Activated T-helper 1 cell treated with anti-CD3 and anti-CD28 coated beads, Interleukin-12 subunit alpha, Interleukin-12 subunit beta, Interleukin-2, Interleukin-4 antibody, amounts not matched to agents 30 ng/mL and 10 ng/mL and 1 ng/mL, durations not matched to agents 14 hours and 24 hours and 36 hours (primary cell): Measurements from ENCODE around the gene DNAAF5. TPM values are rescaled to one million over a fixed set of nuclear protein-coding genes. Genes with fewer than 3 reads are reported as not detected.

Experiments used
- DNase-seq: peaks from one replicate; pipeline ENCODE4 v3.0.0; 2021; ENCODE audit warnings: low spot score
- H3K27ac Mint-ChIP-seq: one replicate; pipeline ENCODE4 v1.8.0; 2021; ENCODE audit warnings: mild to moderate bottlenecking, mixed read lengths
- H3K27me3 Mint-ChIP-seq: one replicate; pipeline ENCODE4 v1.8.0; 2022; ENCODE audit warnings: mild to moderate bottlenecking, moderate library complexity, mixed read lengths; ENCODE audit not compliant: insufficient read depth
- H3K36me3 Mint-ChIP-seq: one replicate; pipeline ENCODE4 v1.8.0; 2021; ENCODE audit warnings: low read depth, mixed read lengths
- H3K4me1 Mint-ChIP-seq: one replicate; pipeline ENCODE4 v1.8.0; 2021; ENCODE audit warnings: low read depth, mixed read lengths
- H3K4me3 Mint-ChIP-seq: one replicate; pipeline ENCODE4 v1.8.0; 2021; ENCODE audit warnings: mild to moderate bottlenecking, moderate library complexity, mixed read lengths
- H3K9me3 Mint-ChIP-seq: one replicate; pipeline ENCODE4 v1.8.0; 2021; ENCODE audit warnings: mixed read lengths
- intact Hi-C: fragments of 100-400 bp; cut with micrococcal nuclease; formaldehyde crosslinking; loops from one replicate; pipeline ENCODE4 v1.15.1; 2024
- total RNA-seq: library from RNA; stranded (reverse); gene quantifications from 2 replicates; pipeline ENCODE4 v1.2.3, GENCODE V29; 2022

The DNAAF5 gene
- total RNA-seq, 1 donor from 2014 or later, result 42.7 TPM

DNA sequence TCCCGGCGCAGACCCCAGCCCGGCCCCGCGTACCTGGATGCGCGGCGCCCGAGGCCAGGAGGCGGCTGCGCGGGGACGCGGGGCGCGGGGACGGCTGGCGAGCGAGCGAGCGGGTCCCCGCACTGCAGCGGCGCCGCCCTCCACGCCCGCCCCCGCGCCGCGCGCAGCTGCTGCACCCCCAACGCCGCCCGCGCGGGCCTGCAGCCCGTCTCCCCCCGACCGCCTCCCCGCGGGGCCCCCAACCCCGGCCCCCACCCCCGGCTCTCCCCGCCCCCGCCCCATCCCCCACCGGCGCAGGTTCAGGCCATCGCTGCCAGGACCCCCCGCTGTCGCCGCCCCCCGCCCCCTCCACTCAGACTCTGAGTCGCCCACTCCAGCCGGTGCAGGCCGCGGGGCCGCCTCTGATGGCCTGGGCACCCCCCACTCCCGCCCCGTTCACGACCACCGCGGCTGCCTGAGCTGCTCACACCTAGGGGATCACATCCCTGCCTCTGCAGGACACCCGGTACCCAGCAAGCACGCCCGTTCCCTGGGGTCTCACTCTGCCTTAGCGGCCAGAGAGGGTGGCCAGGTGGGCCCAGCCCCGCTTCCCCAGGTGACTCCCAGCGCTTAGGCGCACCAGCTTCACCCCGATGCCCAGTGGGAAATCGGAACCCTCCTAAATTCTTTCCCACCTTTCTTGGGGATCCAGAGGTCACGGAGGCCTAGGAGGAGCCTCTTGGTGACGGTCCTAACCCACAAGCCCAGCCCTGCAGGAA lies 13.9 kb upstream of the DNAAF5 start:
- intact Hi-C loops, result no loop called here
- H3K36me3 Mint-ChIP-seq, result peaks cover 12% of the 10 kb centered on the region
- H3K27me3 Mint-ChIP-seq, result peaks cover 4% of the 10 kb centered on the region
- no peak for DNase-seq
- no peak overlapping the region for H3K4me3 Mint-ChIP-seq
- H3K9me3 Mint-ChIP-seq, result no peaks in the 10 kb centered on the region
- no peak overlapping the region for H3K27ac Mint-ChIP-seq
- H3K4me1 Mint-ChIP-seq, result peaks cover 8% of the 10 kb centered on the region

DNA sequence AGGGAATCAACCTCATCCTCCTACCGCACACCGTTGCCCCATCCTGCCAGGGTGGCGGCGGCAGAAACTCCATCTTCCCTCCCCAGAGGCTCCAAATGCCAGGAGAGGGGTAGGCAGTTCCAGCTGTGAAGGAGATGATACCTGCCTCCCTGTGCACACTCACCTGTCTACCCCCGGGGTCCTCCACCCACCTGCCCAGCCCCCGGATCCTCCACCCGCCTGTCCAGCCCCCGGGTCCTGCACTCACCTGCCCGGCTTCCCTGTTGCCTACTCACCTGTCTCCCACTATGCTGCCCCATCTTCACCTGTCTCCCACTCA lies 13.4 kb upstream of the DNAAF5 start:
- peaks cover 8% of the 10 kb centered on the region for H3K4me1 Mint-ChIP-seq
- peak overlapping the region; percentile 60 for H3K4me3 Mint-ChIP-seq
- no peak overlapping the region for H3K27ac Mint-ChIP-seq
- intact Hi-C loops, result no loop called here
- peaks cover 12% of the 10 kb centered on the region for H3K36me3 Mint-ChIP-seq
- no peaks in the 10 kb centered on the region for H3K9me3 Mint-ChIP-seq
- H3K27me3 Mint-ChIP-seq, result peaks cover 4% of the 10 kb centered on the region
- no peak for DNase-seq

DNA sequence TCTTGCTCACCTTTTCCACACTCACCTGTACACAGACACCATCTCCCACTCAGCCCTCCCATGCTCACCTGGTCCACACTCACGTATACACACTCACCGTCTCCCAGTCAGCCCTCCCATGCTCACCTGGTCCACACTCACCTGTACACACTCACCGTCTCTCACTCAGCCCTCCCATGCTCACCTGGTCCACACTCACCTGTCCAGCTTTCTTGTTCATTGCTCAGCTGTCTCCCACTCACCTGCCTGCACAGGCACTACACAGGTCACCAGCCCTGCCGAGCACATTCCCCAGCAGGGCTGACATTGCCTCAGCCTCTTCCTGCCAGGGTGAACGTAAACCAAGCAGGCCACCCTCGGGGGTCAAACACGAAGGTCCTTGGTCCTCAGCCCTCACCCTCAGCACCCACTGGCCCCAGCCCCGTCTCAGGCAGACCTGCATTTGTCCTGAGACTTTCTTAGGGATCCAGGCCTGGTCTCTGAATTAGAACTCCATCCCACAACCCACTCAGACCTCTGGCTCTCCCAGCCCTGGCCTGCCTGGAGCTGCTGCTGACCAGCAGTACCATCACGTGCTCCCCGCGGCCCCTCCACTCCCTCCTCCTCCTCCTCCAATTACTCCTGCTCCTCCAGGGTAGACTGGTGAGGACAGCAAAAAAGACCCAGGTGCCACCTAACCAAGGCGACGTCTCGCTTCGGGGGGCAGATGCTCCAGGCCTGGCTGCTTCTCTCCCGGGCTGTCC lies 12.8 kb upstream of the DNAAF5 start:
- intact Hi-C loops, result no loop called here
- H3K27ac Mint-ChIP-seq, result no peak overlapping the region

DNA sequence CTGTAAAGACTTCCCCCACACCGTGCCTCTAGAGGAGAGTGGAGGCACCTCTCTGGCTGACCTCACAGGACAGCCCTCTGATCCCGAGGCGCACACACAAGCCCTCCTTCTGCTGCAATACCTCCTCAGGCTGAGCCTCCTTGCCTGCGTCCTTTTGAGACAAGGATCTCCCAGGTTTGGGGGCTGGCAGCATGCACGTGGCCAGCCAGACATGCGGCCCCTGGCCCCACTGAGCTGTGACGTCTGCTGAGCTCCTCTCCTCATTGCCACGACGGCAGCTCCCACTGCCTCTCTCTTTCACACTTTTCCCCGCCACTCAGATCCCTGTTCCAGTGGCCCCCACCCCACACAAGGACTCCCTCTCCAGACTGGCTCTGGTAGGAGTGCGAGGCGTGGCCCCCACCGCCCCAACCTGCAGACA lies 12.2 kb upstream of the DNAAF5 start:
- Mint-ChIP-seq H3K27ac (no peak overlapping the region), H3K4me1 (peaks cover 8% of the 10 kb centered on the region), H3K9me3 (no peaks in the 10 kb centered on the region), H3K36me3 (peaks cover 12% of the 10 kb centered on the region), H3K4me3 (peak overlapping the region; percentile 60), H3K27me3 (peaks cover 4% of the 10 kb centered on the region)
- intact Hi-C loops, result no loop called here
- DNase-seq, result no peak

More for the DNA sequence above, 12.8 kb upstream of the DNAAF5 start:
- peak overlapping the region; percentile 60 for H3K4me3 Mint-ChIP-seq
- peaks cover 8% of the 10 kb centered on the region for H3K4me1 Mint-ChIP-seq
- peaks cover 4% of the 10 kb centered on the region for H3K27me3 Mint-ChIP-seq
- DNase-seq, result no peak
- H3K36me3 Mint-ChIP-seq, result peaks cover 12% of the 10 kb centered on the region
- no peaks in the 10 kb centered on the region for H3K9me3 Mint-ChIP-seq

GRCh38 chr7:716222-716621 lies 10.3 kb upstream of the DNAAF5 start:
- DNase-seq, result no peak
- intact Hi-C loops, result no loop called here
- peaks cover 18% of the 10 kb centered on the region for H3K36me3 Mint-ChIP-seq

DNA sequence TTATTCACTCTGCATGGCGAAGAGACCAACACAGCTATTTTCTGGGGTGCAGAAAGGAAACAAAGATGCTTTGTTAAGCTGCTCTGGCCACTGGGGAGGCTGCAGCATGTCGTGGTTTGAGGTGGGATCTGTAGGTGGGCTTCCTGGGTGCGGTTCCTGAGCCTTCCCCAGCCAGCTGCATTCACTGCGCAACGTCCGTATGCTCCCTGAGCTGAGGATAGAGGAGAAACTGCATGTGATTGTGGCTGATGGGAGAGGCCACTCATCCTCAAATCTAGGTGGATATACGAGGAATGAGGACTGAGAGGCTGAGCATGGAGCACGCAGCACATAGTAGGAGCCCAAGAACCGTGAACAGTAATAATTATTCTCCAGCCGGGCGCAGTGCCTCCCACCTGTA lies 9.9 kb upstream of the DNAAF5 start:
- H3K36me3 Mint-ChIP-seq, result peaks cover 19% of the 10 kb centered on the region
- H3K27ac Mint-ChIP-seq, result no peak overlapping the region
- intact Hi-C loops, result no loop called here
- no peak for DNase-seq
- H3K4me3 Mint-ChIP-seq, result no peak overlapping the region
- H3K27me3 Mint-ChIP-seq, result peaks cover 4% of the 10 kb centered on the region
- H3K9me3 Mint-ChIP-seq, result peaks cover 15% of the 10 kb centered on the region
- H3K4me1 Mint-ChIP-seq, result peaks cover 8% of the 10 kb centered on the region

More at GRCh38 chr7:716222-716621, 10.3 kb upstream of the DNAAF5 start:
- Mint-ChIP-seq H3K9me3 (peaks cover 13% of the 10 kb centered on the region), H3K4me1 (peaks cover 8% of the 10 kb centered on the region), H3K27me3 (peaks cover 4% of the 10 kb centered on the region), H3K27ac (peak overlapping the region; percentile 35), H3K4me3 (no peak overlapping the region)

GRCh38 chr7:721619-722248 lies 4.8 kb upstream of the DNAAF5 start:
- H3K27me3 Mint-ChIP-seq, result no peaks in the 10 kb centered on the region
- no peak overlapping the region for H3K4me3 Mint-ChIP-seq
- intact Hi-C loops, result no loop called here
- peaks cover 40% of the 10 kb centered on the region for H3K36me3 Mint-ChIP-seq
- no peak overlapping the region for H3K27ac Mint-ChIP-seq
- peaks cover 15% of the 10 kb centered on the region for H3K4me1 Mint-ChIP-seq
- no peak for DNase-seq
- H3K9me3 Mint-ChIP-seq, result peaks cover 27% of the 10 kb centered on the region

GRCh38 chr7:723541-723940 lies 3.0 kb upstream of the DNAAF5 start:
- peaks cover 27% of the 10 kb centered on the region for H3K9me3 Mint-ChIP-seq
- H3K27ac Mint-ChIP-seq, result no peak overlapping the region
- no peak for DNase-seq
- H3K36me3 Mint-ChIP-seq, result peaks cover 40% of the 10 kb centered on the region
- H3K4me3 Mint-ChIP-seq, result no peak overlapping the region
- H3K27me3 Mint-ChIP-seq, result no peaks in the 10 kb centered on the region
- H3K4me1 Mint-ChIP-seq, result peaks cover 21% of the 10 kb centered on the region
- intact Hi-C loops, result no loop called here

DNA sequence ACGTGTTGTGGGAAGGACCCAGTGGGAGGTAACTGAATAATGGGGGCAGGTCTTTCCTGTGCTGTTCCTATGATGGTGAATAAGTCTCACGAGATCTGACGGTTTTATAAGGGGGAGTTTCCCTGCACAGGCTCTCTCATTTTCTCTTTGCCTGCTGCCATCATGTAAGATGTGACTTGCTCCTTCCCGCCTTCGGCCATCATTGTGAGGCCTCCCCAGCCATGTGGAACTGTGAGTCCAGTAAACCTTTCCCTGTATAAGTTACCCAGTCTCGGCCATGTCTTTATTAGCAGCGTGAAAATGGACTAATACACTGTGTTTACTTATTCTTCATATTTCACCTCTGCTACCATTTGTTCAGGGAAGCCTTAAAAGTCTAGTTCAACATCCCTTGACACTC lies 2.2 kb upstream of the DNAAF5 start:
- peaks cover 40% of the 10 kb centered on the region for H3K36me3 Mint-ChIP-seq
- no peak overlapping the region for H3K27ac Mint-ChIP-seq
- intact Hi-C loops, result no loop called here

DNA sequence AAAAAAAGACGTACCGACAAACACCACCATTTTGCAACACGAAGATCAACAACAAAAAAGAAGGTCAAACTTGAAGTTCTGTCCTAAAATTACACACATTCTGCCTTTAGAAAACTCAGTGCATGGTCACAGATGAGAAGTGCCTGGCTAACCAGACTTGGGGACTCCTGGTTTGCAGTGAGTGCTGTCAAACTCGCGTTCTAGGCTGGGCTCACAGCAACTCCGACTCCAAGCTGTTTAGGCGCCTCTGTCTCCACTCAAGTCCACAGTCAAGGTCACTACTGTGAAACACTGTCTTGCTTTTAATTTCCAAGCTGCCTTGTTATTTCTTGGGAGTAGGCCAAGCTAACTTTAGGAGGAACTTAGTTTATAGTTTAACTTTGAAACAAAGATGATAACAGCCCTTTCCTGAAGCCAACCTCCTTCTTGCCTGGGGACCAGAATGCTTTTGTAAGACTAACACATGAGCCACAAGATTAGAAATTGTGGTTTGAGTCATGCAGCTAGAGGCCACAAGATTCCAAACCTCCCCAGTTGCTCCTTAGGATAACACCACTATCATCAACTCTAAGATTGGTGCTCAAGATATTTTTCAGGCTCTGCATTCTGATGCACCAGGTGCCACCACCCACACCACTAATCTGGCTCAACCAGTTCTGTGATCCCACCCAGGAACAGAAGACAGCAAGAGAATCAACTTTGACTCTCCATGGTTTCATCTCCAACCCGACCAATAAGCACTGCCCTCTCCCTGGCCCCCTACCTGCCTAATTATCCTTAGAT lies 1.1 kb upstream of the DNAAF5 start:
- peak overlapping the region; percentile 81 for H3K27ac Mint-ChIP-seq
- no peaks in the 10 kb centered on the region for H3K27me3 Mint-ChIP-seq
- H3K36me3 Mint-ChIP-seq, result peaks cover 42% of the 10 kb centered on the region
- H3K9me3 Mint-ChIP-seq, result peaks cover 21% of the 10 kb centered on the region
- DNase-seq, result no peak
- intact Hi-C loops, result loop anchor here (1.0 to 5.0 kb wide), 8 partner anchors 87 to 578 kb away; partner anchors contain the start of genes GET4, PDGFA and SUN1
- peaks cover 23% of the 10 kb centered on the region for H3K4me1 Mint-ChIP-seq
- H3K4me3 Mint-ChIP-seq, result peak overlapping the region; percentile 87

More for the DNA sequence above, 2.2 kb upstream of the DNAAF5 start:
- no peak for DNase-seq
- no peak overlapping the region for H3K4me3 Mint-ChIP-seq
- H3K4me1 Mint-ChIP-seq, result peaks cover 23% of the 10 kb centered on the region
- no peaks in the 10 kb centered on the region for H3K27me3 Mint-ChIP-seq
- H3K9me3 Mint-ChIP-seq, result peaks cover 27% of the 10 kb centered on the region

DNA sequence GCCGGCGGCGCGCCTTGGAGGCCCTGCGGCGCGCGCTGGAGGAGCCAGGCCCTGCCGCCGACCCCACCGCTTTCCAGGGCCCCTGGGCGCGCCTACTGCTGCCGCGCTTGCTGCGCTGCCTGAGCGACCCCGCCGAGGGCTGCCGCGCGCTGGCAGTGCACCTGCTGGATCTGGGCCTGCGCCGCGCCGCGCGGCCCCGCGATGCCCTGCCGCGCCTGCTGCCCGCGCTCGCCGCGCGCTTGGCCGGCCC lies 280 bp downstream of the DNAAF5 start:
- intact Hi-C loops, result loop anchor here (1.0 to 5.0 kb wide), 8 partner anchors 86 to 579 kb away; partner anchors contain the start of genes GET4, PDGFA and SUN1
- Mint-ChIP-seq H3K27ac (no peak overlapping the region), H3K27me3 (no peaks in the 10 kb centered on the region), H3K4me3 (no peak overlapping the region), H3K9me3 (peaks cover 11% of the 10 kb centered on the region), H3K4me1 (peaks cover 23% of the 10 kb centered on the region), H3K36me3 (peaks cover 36% of the 10 kb centered on the region)
- no peak for DNase-seq

DNA sequence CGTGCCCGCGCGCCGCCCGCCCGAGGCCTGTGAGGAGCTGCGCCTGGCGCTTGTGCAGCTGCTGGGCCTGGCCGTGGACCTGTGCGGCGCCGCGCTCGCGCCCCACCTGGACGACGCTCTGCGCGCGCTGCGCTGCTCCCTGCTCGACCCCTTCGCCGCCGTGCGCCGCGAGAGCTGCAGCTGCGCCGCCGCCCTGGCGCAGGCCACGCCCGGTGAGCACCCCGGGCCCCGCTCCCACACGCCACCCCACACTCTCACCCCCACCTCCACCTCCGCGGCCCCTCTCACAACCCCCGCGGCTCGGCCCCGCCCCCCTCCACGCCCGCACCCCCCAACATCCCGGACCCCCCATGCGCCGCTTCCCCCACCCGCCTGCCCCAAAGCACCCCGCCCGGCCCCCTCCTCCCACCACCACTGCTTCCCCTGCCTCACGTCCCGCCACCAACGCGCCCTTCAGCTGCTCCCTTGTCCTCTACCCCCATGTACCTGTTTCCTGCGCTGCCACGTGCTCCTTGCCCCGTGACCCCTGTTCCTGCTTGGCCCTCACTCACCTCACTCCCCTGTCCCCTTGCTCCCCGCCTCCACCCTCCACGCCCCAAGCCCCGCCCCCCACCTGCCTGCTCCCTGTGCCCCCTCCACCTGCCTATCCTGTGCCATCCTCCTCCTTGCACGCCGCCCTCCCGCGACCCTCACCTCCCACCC lies 756 bp downstream of the DNAAF5 start, which contains the start of gene PRKAR1B:
PRKAR1B (minus strand) TSS at position 178 of the 702 bp plus-strand sequence. CDS start 15,776 bp downstream, outside the sequence.
- Mint-ChIP-seq H3K4me1 (peaks cover 23% of the 10 kb centered on the region), H3K36me3 (peaks cover 35% of the 10 kb centered on the region), H3K4me3 (peak within 1 kb of the TSS; percentile 92), H3K9me3 (peaks cover 8% of the 10 kb centered on the region), H3K27me3 (no peaks in the 10 kb centered on the region), H3K27ac (peak within 1 kb of the TSS; percentile 96)
- DNase-seq, result peak; percentile 21
- intact Hi-C loops, result loop anchor here (2.0 to 5.0 kb wide), 5 partner anchors 86 to 580 kb away; partner anchors contain the start of genes PDGFA and SUN1
